K562 (cell line): ENCODE results near the gene PPP1R10. TPM values are rescaled to one million over a fixed set of nuclear protein-coding genes. Genes with fewer than 3 reads are reported as not detected.

Experiments used
- ARID2 ChIP-seq: fragments of 450-650 bp; IDR thresholded peaks from 2 replicates; pipeline ENCODE4 v1.6.1; 2017; ENCODE audit warnings: antibody characterized with exemption, mild to moderate bottlenecking
- C11orf30 ChIP-seq: fragments of 450-650 bp; IDR thresholded peaks from 2 replicates; pipeline ENCODE4 v1.6.1; 2016; ENCODE audit warnings: low read depth, mild to moderate bottlenecking
- CBFB ChIP-seq: sonication (generic); formaldehyde crosslinking; IDR thresholded peaks from 2 replicates; pipeline ENCODE4 v1.4.0; 2020; ENCODE audit warnings: mild to moderate bottlenecking, missing genetic modification reagents
- CBX3 ChIP-seq, 2 experiments: IDR thresholded peaks; 1 replicate in 1 of 2; 2 replicates in 1 of 2; pipeline ENCODE4 v1.6.1; 2012; ENCODE audit warnings: inconsistent platforms in 2 of 2, low read length in 2 of 2, borderline replicate concordance in 1 of 2, control low read depth in 1 of 2
- CREB3L1 ChIP-seq: fragments of 450-650 bp; IDR thresholded peaks from 2 replicates; pipeline ENCODE4 v1.6.1; 2014; ENCODE audit warnings: low read depth, mild to moderate bottlenecking, moderate library complexity, borderline replicate concordance
- ELK1 ChIP-seq: sonication (generic); formaldehyde crosslinking; IDR thresholded peaks from 2 replicates; pipeline ENCODE4 v1.8.1; 2022; ENCODE audit warnings: missing genetic modification reagents
- KLF10 ChIP-seq: fragments of 250-450 bp; sonication (Bioruptor Pico); IDR thresholded peaks from 2 replicates; pipeline ENCODE4 v1.6.1; 2021; ENCODE audit warnings: matching md5 sums
- MIER1 ChIP-seq: fragments of 450-650 bp; IDR thresholded peaks from 2 replicates; pipeline ENCODE4 v1.6.1; 2016; ENCODE audit warnings: antibody characterized with exemption, mild to moderate bottlenecking, low read depth
- MTA3 ChIP-seq: fragments of 450-650 bp; formaldehyde crosslinking; IDR thresholded peaks from 2 replicates; pipeline ENCODE4 v1.6.1; 2017; ENCODE audit warnings: mild to moderate bottlenecking, borderline replicate concordance
- NKRF ChIP-seq: fragments of 450-650 bp; IDR thresholded peaks from 2 replicates; pipeline ENCODE4 v1.6.1; 2016; ENCODE audit warnings: borderline replicate concordance
- PML ChIP-seq: IDR thresholded peaks from 2 replicates; pipeline ENCODE4 v1.6.1; 2012; ENCODE audit warnings: low read length, inconsistent platforms
- RFX7 ChIP-seq: fragments of 250-450 bp; sonication (Bioruptor Pico); IDR thresholded peaks from 2 replicates; pipeline ENCODE4 v1.5.1; 2021; ENCODE audit warnings: mild to moderate bottlenecking
- SIN3B ChIP-seq: fragments of 450-650 bp; IDR thresholded peaks from 2 replicates; pipeline ENCODE4 v1.6.1; 2017; ENCODE audit warnings: low read depth, mild to moderate bottlenecking, moderate library complexity
- TSHZ1 ChIP-seq: fragments of 250-450 bp; sonication (Bioruptor Pico); IDR thresholded peaks from 2 replicates; pipeline ENCODE4 v1.4.0; 2020; ENCODE audit warnings: mild to moderate bottlenecking, moderate library complexity
- XRCC5 ChIP-seq: fragments of 200-400 bp; formaldehyde crosslinking; IDR thresholded peaks from 2 replicates; pipeline ENCODE4 v1.6.1; 2017; ENCODE audit warnings: low read depth, mild to moderate bottlenecking, low read length
- ZNF165 ChIP-seq: fragments of 250-450 bp; sonication (Bioruptor Pico); IDR thresholded peaks from 2 replicates; pipeline ENCODE4 v1.4.0; 2020; ENCODE audit warnings: borderline replicate concordance
- ZNF512 ChIP-seq: IDR thresholded peaks from 2 replicates; pipeline ENCODE4 v1.6.1; 2016; ENCODE audit warnings: missing genetic modification characterization, missing compliant biosample characterization
- ZNF75A ChIP-seq: fragments of 450-650 bp; formaldehyde crosslinking; IDR thresholded peaks from 2 replicates; pipeline ENCODE4 v1.4.0; 2020; ENCODE audit warnings: mild to moderate bottlenecking
- polyA plus RNA-seq, 8 experiments: library from polyadenylated mRNA; depleted of rRNA in 4 of 8; stranded (reverse) in 5 of 8; unstranded in 3 of 8; fragments of >200 nt; fragmentation: Nextera tagmentation in 2 of 8; fragmentation: Illumina TruSeq in 1 of 8; extraction: Ambion mirVana in 2 of 8; extraction: Trizol in 1 of 8; gene quantifications; 2 replicates each; pipeline versions ENCODE4 v1.2.1 to v1.2.3, GENCODE V29; 2011 to 2014; ENCODE audit warnings: inconsistent platforms in 1 of 8, missing spikeins in 1 of 8
- total RNA-seq, 7 experiments: library from RNA; depleted of rRNA in 6 of 7; stranded (reverse); fragments of >200 nt in 6 of 7; fragmentation: Illumina TruSeq in 2 of 7; extraction: Trizol in 2 of 7; gene quantifications; 2 replicates each; pipeline versions ENCODE4 v1.2.1 to v1.2.3, GENCODE V29; 2011 to 2021; ENCODE audit warnings: low replicate concordance in 1 of 7

Gene PPP1R10
- total and polyA plus RNA-seq, 9 of the 15 experiments (the other 6 are each of a cell fraction or from before 2014, with no cell fraction given) = 14.1 to 65.5 (median 32.6) TPM

- TF ChIP-seq ZNF165 (no peak), PML (0 out of 2 replicates have a peak, but pooled peaks have one; percentile 24), KLF10 (CRISPR knock-in tag) (no peak), C11orf30 (no peak), CREB3L1 (no peak), MTA3 (peak; percentile 93; the same call in 1 of the 2 replicates), XRCC5 (no peak), TSHZ1 (CRISPR knock-in tag) (no peak), CBX3 (IDR thresholded peaks at IDR 0.05; ENCODE audit: borderline replicate concordance in 1 of 2, low read length in 2 of 2) (0 out of 3 replicates have a peak, but pooled peaks of 1 of the 2 experiments have one; percentile 9), RFX7 (no peak), ELK1 (CRISPR knock-in tag) (no peak), SIN3B (peak; percentile 63; the same call in 1 of the 2 replicates), MIER1 (no peak), ZNF75A (CRISPR knock-in tag) (no peak), ZNF512 (no peak), NKRF (peak; percentile 75; the same call in 1 of the 2 replicates), ARID2 (no peak), CBFB (CRISPR knock-in tag) (peak; percentile 79; the same call in 1 of the 2 replicates)
These were observed 30.4 kb upstream of the PPP1R10 start (continued) for GRCh38 chr6:30647242-30648116.
